DMS79 treated with DMSO at 0.1 percent for 48 hours (cell line): ENCODE measurements around the gene GRM7.

Experiments
- DNase-seq: peaks from one replicate; lab custom pipeline; 2025; lab: John Stamatoyannopoulos, UW

Gene GRM7

GRCh38 chr3:7789324-7789723 is 928.4 kb downstream of the GRM7 start:
- no peak for DNase-seq

- no peak for DNase-seq
Measured at GRCh38 chr3:7790141-7790540, 929.2 kb downstream of the GRM7 start.
